HG02870 (cell line): ENCODE measurements around the gene DDIT4.
A peak's percentile ranks its signal among the peaks of the same experiment; 100 is the strongest.

Experiments
- ATAC-seq: cut with Tn5 transposase; IDR thresholded peaks from one replicate; pipeline ENCODE4 v1.9.1; 2021; ENCODE audit warnings: mild to moderate bottlenecking, moderate library complexity; ENCODE audit not compliant: unreplicated experiment

DDIT4 gene

DNA sequence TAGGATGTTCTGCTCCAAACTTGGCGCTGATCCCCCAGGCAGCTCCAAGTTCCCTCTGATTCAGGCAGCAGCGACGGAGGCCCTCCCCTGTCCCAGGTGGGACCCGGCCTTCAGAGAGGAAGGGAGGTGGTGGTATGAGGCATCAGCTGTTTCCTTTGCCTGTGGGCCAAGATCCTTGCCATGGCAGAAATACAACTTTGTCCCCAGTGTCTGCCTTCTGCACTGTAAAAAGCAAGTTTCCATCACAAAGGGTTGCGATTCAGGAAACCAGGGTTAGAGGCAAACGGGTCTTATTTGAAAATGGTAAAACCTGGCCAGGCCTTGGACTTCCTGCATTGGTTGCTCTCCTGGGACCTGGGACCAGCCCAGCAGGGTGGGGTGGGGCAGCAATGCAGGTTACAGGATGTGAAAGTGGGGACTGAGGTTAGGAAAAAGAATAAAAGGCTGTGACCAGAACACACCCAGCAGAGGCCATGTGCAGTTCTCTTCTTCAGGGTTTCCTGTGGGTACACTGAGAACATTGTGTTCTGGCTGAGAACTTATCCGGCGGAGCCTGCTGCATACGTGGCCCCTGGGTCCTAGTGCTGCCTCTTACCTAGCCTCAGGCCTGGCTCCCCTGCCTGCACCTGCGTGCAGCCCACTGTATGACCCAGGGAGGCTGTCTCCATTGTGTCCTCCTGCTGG, 25.1 kb upstream of the DDIT4 start:
- ATAC-seq, result peak; percentile 82

GRCh38 chr10:72249176-72249862, 24.4 kb upstream of the DDIT4 start:
- peak; percentile 5 for ATAC-seq

GRCh38 chr10:72250666-72251065, 23.1 kb upstream of the DDIT4 start:
- no peak for ATAC-seq

DNA sequence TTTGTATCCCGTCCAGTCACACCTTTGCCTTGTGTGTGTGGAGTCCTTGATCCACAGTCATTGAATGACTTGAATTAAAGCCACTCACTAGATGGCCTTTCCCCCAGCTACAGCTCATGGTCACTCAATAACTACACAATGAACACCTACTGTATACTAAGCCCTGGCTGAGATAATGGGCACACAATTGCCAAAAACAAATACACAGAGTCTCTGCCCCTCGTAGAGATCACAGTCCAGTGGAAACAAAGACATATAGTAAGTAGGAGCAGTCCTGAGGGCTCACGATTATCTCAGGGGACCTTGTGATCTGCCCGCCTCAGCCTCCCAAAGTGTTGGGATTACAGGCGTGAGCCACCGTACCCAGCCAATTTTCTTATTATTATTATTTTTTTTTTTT, 22.1 kb upstream of the DDIT4 start:
- ATAC-seq, result no peak

DNA sequence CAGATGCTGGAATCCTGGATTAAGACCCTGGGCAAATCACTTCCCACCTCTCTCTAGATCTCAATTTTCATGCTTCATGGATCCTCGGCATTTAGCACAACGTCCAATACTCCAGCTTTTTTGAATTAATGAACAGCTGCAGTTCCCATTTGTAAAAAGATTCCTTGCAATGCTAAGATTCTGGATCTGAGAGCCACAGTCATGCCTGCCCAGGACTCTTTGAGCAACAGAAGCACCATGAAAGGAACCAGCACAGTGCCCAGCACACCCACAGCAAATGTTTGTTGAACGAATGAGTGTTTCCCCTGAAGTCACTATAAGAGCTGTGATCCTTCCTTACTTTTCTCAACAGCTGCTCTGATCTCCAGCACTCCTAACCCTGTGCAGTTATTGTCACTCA, 20.8 kb upstream of the DDIT4 start:
- ATAC-seq, result no peak

DNA sequence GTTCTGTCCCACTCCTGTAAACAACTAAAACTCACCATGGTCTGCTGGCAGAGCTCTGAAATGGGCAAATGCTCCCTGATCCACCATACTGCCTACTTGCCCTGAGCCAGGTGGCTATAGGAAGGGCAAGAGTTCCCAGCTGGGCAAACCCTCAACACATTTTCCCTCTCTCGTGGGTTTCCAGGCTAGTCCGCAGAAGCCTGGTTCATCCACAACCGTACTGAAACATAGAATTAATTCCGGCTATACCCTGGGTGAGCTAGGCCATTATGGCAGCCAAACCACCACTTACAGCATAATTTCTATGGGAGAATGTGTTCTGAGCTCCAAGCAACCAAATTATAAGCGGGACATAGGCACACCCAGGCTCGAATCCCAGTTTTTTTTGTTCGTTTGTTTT, 20.1 kb upstream of the DDIT4 start:
- ATAC-seq, result no peak

GRCh38 chr10:72254813-72255568, 18.7 kb upstream of the DDIT4 start:
- ATAC-seq, result no peak

DNA sequence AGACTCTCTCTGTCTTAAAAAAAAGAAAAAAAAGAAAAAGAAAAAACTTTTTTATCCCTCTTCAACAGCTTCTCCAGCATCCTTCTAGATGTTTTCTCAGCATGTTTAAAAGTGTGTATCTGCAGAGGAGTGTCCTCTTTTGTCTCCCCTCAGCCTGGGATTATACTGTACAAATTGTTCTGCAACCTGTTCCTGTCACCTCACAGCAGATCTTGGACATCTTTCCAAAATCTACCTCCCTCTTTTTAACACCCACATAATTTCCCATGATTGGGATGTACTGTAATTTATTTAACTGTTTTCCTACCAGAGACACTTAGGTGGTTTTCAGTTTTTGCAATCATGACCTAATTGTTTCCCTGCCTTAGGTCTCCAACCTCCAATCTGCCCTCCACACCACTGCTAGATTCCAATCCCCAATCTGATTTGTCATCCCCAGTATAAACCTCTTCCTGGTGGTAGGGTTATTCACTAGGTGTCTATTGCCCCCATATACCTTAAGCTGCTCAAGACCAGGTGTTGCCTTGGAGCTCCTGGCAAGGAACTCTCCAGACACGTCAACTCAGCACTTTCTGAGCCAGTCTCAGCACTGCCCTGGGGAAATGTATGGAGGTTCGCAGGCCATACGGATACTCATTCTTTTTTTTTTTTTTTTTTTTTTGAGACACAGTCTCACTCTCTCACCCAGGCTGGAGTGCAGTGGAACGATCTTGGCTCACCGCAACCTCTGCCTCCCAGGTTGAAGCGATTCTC, 17.6 kb upstream of the DDIT4 start:
- ATAC-seq, result no peak

GRCh38 chr10:72257051-72257892, 16.5 kb upstream of the DDIT4 start:
- peak; percentile 30 for ATAC-seq

GRCh38 chr10:72258617-72259016, 15.1 kb upstream of the DDIT4 start:
- ATAC-seq, result no peak

GRCh38 chr10:72259491-72260238, 14.1 kb upstream of the DDIT4 start:
- ATAC-seq, result no peak

- ATAC-seq, result peak; percentile 50
These were observed 13.3 kb upstream of the DDIT4 start for GRCh38 chr10:72260239-72260975.

DNA sequence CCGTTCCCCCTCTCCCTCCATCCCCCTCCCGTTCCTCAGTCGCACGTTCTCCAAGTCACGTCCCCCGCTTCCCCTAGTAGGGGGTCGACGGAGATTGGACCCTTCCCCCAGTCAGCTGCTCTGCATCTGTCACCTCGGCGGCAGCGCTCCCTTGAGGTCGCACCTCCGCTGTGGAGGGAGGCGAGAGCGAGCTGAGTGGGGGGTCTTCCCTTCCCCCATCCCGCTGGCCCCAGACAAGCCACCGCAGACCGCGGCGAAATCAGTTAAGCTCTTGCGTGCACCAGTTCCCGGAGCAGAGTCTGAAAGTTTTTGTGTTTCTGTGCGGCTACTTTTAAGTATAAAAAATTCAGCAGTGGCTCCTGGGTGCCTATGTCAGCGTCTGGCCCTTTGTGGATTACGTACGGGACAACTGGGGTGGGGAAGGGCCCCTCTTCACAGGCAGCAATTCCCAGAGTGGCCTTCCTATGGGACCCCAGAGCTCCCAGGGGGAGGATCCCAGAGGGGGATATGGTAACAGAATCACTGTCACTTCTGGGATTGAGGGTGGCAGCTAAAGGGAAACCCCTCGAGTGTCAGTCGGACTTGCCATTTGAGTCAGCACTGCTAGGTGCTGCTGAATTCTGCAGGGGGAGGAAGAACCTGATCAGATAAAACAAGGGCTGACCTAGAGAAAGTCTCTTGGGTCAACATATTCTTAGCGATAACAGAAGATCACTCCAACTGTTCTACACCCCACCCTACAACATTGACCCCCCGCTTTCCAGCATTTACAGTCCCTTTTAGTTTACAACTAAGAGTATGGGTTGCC, 12.5 kb upstream of the DDIT4 start:
- ATAC-seq, result peak; percentile 38

DNA sequence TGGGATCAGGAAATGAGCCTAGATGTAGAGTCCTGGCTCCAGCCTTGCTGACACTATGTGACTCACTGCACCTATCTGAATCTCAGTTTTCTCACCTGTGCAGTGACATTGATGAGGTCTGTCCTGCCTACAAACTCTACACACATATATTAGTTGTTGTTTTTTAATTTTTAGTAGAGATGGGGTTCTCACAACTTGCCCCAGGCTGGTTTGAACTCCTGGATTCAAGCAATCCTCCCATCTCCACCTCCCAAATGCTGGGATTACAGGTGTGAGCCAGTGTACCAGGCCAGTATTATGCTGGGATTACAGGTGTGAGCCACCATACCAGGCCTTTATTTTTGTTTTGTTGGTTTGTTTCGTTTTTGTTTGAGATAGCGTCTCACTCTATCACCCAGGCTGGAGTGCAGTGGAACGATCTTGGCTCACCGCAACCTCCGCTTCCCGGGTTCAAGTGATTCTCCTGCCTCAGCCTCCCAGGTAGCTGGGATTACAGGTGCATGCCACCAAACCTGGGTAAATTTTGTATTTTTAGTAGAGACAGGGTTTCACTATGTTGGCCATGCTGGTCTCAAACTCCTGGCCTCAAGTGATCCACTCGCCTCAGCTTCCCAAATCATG, 11.8 kb upstream of the DDIT4 start:
- ATAC-seq, result peak; percentile 9

- ATAC-seq, result no peak
These were observed 10.0 kb upstream of the DDIT4 start for GRCh38 chr10:72263613-72264241.

- no peak for ATAC-seq
These were observed 9.2 kb upstream of the DDIT4 start for GRCh38 chr10:72264536-72264935.

- ATAC-seq, result no peak
These were observed 8.2 kb upstream of the DDIT4 start for GRCh38 chr10:72265508-72265907.
